ENCODE results near the gene STXBP1. TPM values are rescaled to one million over a fixed set of nuclear protein-coding genes. Genes with fewer than 3 reads are reported as not detected.

STXBP1 gene
- total RNA-seq, 2 donors from 2014 or later: 66.2 to 87.3 TPM

- Histone ChIP-seq H3K36me3 (no peaks in the 10 kb centered on the region), H3K9me3 (no peaks in the 10 kb centered on the region), H3K27ac (no peak overlapping the region), H3K4me1 (ENCODE audit: control insufficient read depth in 1 of 2, low read depth in 2 of 2) (peaks cover 0 to under 1% of the 10 kb centered on the region in 2 donors), H3K27me3 (replicated peaks; ENCODE audit: insufficient read depth) (no peaks in the 10 kb centered on the region), H3K4me3 (no peak overlapping the region)
- no peak for DNase-seq (ENCODE audit: low spot score)
- no peak for TF ChIP-seq CTCF (IDR thresholded peaks at IDR 0.05)
- no peak for ATAC-seq (ENCODE audit: insufficient number of reproducible peaks, low FRiP score, low read depth)
Measured at GRCh38 chr9:127708952-127709587, 97.0 kb downstream of the STXBP1 start.

DNA sequence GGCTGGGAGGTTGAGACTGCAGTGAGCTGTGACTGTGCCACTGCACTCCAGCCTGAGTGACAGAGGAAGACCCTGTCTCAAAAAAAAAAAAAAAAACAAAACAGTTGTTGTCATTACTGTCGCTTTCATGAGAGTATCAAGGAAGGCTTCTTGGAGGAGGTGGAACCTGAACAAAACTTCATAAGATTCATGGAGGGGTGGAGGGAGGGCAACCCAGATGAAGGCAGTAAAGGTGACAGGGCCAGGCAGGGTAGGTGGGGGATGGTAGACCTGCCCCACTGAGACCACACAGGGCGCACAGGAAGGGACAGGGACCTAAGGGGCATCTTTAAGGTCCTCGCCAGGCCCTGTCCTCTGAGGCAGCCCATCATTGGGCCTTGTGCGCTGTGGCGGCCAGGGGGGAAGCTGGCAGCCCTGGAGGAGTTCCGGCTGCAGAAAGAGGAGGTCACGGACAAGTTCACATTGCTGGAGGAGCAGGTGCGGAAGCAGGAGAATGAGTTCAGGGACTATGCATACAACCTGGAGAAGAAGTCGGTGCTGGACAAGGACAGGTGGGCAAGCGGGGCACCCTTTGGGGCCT, 98.2 kb downstream of the STXBP1 start:
- no peaks in the 10 kb centered on the region for H3K36me3 ChIP-seq
- peaks cover 3 to 7% of the 10 kb centered on the region in 2 donors for H3K4me1 ChIP-seq (ENCODE audit: control insufficient read depth in 1 of 2, low read depth in 2 of 2)
- H3K4me3 ChIP-seq: no peak overlapping the region
- DNase-seq (ENCODE audit: low spot score): no peak
- H3K9me3 ChIP-seq: no peaks in the 10 kb centered on the region
- no peak overlapping the region for H3K27ac ChIP-seq
- no peaks in the 10 kb centered on the region for H3K27me3 ChIP-seq (replicated peaks; ENCODE audit: insufficient read depth)
- ATAC-seq (ENCODE audit: insufficient number of reproducible peaks, low FRiP score, low read depth): no peak
- TF ChIP-seq CTCF (IDR thresholded peaks at IDR 0.05): no peak

- no peaks in the 10 kb centered on the region for H3K9me3 ChIP-seq
- H3K36me3 ChIP-seq: no peaks in the 10 kb centered on the region
- DNase-seq (ENCODE audit: low spot score): no peak
- H3K4me1 ChIP-seq (ENCODE audit: control insufficient read depth in 1 of 2, low read depth in 2 of 2): peaks cover 6 to 10% of the 10 kb centered on the region in 2 donors
- H3K4me3 ChIP-seq: no peak overlapping the region
- no peak for TF ChIP-seq CTCF (IDR thresholded peaks at IDR 0.05)
- no peak for ATAC-seq (ENCODE audit: insufficient number of reproducible peaks, low FRiP score, low read depth)
- H3K27me3 ChIP-seq (replicated peaks; ENCODE audit: insufficient read depth): no peaks in the 10 kb centered on the region
- no peak overlapping the region for H3K27ac ChIP-seq
Measured at GRCh38 chr9:127711226-127711701, 99.2 kb downstream of the STXBP1 start.

DNA sequence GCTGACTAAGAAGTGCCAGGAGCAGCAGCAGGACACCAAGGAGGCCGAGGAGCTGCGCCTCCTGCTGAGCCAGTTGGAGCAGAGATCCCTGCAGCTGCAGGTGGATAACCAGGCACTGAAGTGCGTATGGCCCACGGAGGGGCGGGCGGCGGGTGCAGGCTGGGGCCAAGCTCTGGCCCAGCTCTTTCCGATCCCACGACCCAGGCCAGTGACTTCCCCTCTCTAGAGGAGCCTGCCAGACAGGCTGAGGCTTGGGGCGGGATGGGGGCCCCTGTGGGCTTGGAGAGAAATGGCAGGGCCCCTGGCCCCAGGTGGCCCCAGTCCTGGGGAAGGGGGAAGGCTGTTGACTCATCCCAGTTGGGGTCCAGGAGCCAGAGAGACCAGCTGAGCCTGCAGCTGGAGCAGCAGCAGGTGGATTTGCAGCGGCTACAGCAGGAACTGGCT, 99.8 kb downstream of the STXBP1 start:
- ATAC-seq (ENCODE audit: insufficient number of reproducible peaks, low FRiP score, low read depth): no peak
- no peak for TF ChIP-seq CTCF (IDR thresholded peaks at IDR 0.05)

GRCh38 chr9:127712371-127712770, 100.3 kb downstream of the STXBP1 start:
- Histone ChIP-seq H3K9me3 (no peaks in the 10 kb centered on the region), H3K4me1 (ENCODE audit: control insufficient read depth in 1 of 2, low read depth in 2 of 2) (peaks cover 7 to 13% of the 10 kb centered on the region in 2 donors), H3K27ac (no peak overlapping the region), H3K27me3 (replicated peaks; ENCODE audit: insufficient read depth) (no peaks in the 10 kb centered on the region), H3K36me3 (no peaks in the 10 kb centered on the region), H3K4me3 (no peak overlapping the region)
- TF ChIP-seq CTCF (IDR thresholded peaks at IDR 0.05): no peak
- ATAC-seq (ENCODE audit: insufficient number of reproducible peaks, low FRiP score, low read depth) (no peak), DNase-seq (ENCODE audit: low spot score) (no peak)

More for the DNA sequence above, 99.8 kb downstream of the STXBP1 start:
- H3K27me3 ChIP-seq (replicated peaks; ENCODE audit: insufficient read depth): no peaks in the 10 kb centered on the region
- DNase-seq (ENCODE audit: low spot score): no peak
- no peak overlapping the region for H3K4me3 ChIP-seq
- no peaks in the 10 kb centered on the region for H3K9me3 ChIP-seq
- no peaks in the 10 kb centered on the region for H3K36me3 ChIP-seq
- no peak overlapping the region for H3K27ac ChIP-seq
- peaks cover 7 to 13% of the 10 kb centered on the region in 2 donors for H3K4me1 ChIP-seq (ENCODE audit: control insufficient read depth in 1 of 2, low read depth in 2 of 2)

All from thoracic aorta (tissue), 2 donors.